ENCODE results near the gene PAK3. TPM values are rescaled to one million over a fixed set of nuclear protein-coding genes. Genes with fewer than 3 reads are reported as not detected.

The PAK3 gene
- total RNA-seq, 3 donors from 2014 or later, result 1.9 to 21.1 (median 7.5) TPM

DNA sequence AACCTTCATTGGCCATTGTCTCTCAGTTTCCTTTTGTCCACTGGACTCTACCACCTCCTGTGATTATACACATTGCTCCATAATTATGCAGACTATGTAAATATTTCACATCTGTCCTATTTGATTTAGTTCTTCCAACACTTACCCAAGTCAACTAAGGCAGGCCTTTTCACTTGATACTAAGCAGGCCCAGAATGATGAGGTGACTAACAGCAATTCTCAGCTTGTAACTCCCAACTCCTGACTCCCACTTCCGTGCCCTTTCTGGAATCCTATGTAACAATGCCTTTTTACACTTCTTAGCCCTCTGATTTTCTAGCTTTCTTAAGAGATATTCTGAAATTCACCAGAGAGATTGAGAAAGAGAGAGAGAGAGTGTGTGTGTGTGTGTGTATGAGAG lies 6.6 kb downstream of the PAK3 start:
- intact Hi-C loops (cut with DNase I; ENCODE audit: low total_unique reads), result no loop called here

DNA sequence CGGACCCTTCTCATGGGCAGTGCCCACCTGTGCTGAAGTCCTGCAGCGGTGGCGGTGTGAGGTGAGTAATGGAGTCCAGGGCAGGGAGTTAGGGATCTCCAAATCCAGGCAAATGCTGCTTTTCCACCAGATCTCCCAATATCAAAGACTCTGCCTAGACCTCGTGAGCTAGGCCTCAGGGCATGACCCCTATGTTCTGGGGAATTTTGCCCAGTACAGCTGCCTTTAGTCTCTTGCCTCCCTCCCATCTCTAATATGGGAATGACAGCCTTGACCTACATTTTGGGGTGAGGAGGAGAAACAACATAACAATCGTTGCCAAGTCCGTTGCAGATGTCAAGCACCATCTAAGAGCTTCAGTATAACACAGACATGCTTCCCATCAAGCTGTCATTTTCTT lies 7.3 kb downstream of the PAK3 start:
- DNase-seq (ENCODE audit: low spot score in 2 of 2), result no peak
- H3K27ac ChIP-seq, result peak overlapping the region in 1 of 2 donors; percentile 46
- no peaks in the 10 kb centered on the region for H3K9me3 ChIP-seq
- H3K27me3 ChIP-seq, result peaks cover 0 to 58% of the 10 kb centered on the region in 2 donors
- intact Hi-C loops (cut with DNase I; ENCODE audit: low total_unique reads), result no loop called here
- no peak overlapping the region for H3K4me3 ChIP-seq
- H3K4me1 ChIP-seq, result no peaks in the 10 kb centered on the region
- H3K36me3 ChIP-seq, result no peaks in the 10 kb centered on the region
- TF ChIP-seq, protein P1, sequence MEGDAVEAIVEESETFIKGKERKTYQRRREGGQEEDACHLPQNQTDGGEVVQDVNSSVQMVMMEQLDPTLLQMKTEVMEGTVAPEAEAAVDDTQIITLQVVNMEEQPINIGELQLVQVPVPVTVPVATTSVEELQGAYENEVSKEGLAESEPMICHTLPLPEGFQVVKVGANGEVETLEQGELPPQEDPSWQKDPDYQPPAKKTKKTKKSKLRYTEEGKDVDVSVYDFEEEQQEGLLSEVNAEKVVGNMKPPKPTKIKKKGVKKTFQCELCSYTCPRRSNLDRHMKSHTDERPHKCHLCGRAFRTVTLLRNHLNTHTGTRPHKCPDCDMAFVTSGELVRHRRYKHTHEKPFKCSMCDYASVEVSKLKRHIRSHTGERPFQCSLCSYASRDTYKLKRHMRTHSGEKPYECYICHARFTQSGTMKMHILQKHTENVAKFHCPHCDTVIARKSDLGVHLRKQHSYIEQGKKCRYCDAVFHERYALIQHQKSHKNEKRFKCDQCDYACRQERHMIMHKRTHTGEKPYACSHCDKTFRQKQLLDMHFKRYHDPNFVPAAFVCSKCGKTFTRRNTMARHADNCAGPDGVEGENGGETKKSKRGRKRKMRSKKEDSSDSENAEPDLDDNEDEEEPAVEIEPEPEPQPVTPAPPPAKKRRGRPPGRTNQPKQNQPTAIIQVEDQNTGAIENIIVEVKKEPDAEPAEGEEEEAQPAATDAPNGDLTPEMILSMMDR (IDR thresholded peaks at IDR 0.05), result no peak
- TF ChIP-seq POLR2A (IDR thresholded peaks at IDR 0.05) (no peak), POLR2AphosphoS5 (IDR thresholded peaks at IDR 0.05) (no peak)

More for the DNA sequence above, 6.6 kb downstream of the PAK3 start:
- H3K4me1 ChIP-seq, result no peaks in the 10 kb centered on the region
- TF ChIP-seq POLR2A (IDR thresholded peaks at IDR 0.05) (no peak), POLR2AphosphoS5 (IDR thresholded peaks at IDR 0.05) (no peak)
- TF ChIP-seq, protein P1 (IDR thresholded peaks at IDR 0.05), result no peak
- H3K36me3 ChIP-seq, result no peaks in the 10 kb centered on the region
- no peak overlapping the region for H3K4me3 ChIP-seq
- H3K27ac ChIP-seq, result no peak overlapping the region
- peaks cover 0 to 62% of the 10 kb centered on the region in 2 donors for H3K27me3 ChIP-seq
- no peaks in the 10 kb centered on the region for H3K9me3 ChIP-seq
- DNase-seq (ENCODE audit: low spot score in 2 of 2), result no peak

DNA sequence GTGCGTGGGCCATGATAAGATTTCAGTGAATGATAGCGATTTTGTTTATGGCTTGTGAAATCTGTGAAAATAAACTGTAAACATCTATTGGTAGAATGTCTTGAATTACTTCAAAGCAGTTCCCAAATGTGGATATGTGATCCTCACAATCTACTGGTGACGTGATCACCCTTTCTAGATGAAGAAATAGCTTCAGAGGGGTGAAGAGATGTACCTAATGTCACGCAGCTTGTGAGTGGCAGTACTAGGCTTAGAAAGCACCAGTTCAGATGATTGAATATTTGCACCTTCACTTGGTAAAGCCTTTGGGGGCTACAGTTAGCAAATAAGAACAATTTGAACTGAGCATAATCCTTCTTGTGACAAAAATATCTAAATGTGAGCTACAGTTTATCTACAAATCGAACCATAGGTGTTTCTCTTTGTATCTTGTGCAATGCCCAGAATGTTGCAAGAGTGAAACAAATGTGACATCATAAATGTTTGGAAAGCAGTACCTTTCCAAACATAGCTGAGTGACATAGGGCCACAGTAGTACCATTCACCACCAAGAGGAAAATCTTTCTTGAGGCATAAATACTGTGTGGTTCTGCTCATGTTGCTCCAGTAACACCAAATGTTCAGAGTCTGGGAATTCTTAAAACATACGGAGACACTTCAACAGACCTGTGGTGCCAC lies 14.2 kb downstream of the PAK3 start:
- no peaks in the 10 kb centered on the region for H3K9me3 ChIP-seq
- H3K27me3 ChIP-seq, result peaks cover 0 to 31% of the 10 kb centered on the region in 2 donors
- no peak for DNase-seq (ENCODE audit: low spot score in 2 of 2)
- no peaks in the 10 kb centered on the region for H3K4me1 ChIP-seq
- intact Hi-C loops (cut with DNase I; ENCODE audit: low total_unique reads), result no loop called here
- no peak overlapping the region for H3K4me3 ChIP-seq
- TF ChIP-seq POLR2AphosphoS5 (IDR thresholded peaks at IDR 0.05), result no peak
- TF ChIP-seq, protein P1 (IDR thresholded peaks at IDR 0.05), result no peak
- no peak for TF ChIP-seq POLR2A (IDR thresholded peaks at IDR 0.05)
- no peaks in the 10 kb centered on the region for H3K36me3 ChIP-seq
- no peak overlapping the region for H3K27ac ChIP-seq

DNA sequence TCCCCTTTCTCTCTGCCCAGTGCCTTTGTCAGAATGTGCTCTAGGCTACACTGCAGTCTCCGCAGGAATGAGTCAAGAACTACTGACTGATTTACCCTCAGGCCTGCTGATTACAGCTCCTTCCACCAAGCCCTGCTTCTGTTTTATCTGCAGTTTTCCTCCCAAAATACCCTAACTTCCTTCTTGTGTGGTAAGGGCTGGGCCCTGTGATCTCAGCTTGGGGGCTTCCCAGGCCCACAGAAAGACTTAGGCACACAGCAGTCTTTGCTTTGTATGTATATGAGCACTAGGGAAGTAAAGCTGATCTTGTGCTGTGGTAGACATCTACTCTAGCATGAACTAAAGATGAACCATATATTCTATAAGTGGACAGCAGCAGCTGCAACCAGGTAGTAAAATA lies 18.8 kb downstream of the PAK3 start:
- DNase-seq (ENCODE audit: low spot score in 2 of 2), result no peak
- Histone ChIP-seq H3K4me3 (no peak overlapping the region), H3K36me3 (no peaks in the 10 kb centered on the region), H3K9me3 (no peaks in the 10 kb centered on the region), H3K4me1 (no peaks in the 10 kb centered on the region), H3K27me3 (peaks cover 0 to 52% of the 10 kb centered on the region in 2 donors), H3K27ac (no peak overlapping the region)
- intact Hi-C loops (cut with DNase I; ENCODE audit: low total_unique reads), result no loop called here
- no peak for TF ChIP-seq POLR2AphosphoS5 (IDR thresholded peaks at IDR 0.05)
- no peak for TF ChIP-seq POLR2A (IDR thresholded peaks at IDR 0.05)
- TF ChIP-seq, protein P1 (IDR thresholded peaks at IDR 0.05), result no peak

DNA sequence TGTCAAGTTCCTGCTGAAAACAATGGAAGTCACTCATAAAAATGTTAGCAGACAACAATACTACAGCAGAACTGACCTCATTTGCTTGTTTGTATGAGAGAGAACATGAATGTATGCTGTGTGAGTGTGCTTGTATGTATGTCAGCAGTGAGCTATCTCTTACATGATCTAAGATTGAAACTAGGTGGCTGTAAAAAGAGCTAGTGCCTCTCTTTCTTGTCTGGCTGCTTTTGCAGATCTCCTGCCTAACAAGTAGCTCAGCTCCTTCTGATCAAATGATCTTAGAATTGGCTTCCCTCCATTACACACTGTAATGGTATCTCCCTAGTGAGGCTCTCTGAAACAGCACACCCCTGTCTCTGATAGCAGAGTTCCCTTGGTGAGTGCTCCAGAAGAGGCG lies 20.7 kb downstream of the PAK3 start:
- intact Hi-C loops (cut with DNase I; ENCODE audit: low total_unique reads), result no loop called here
- TF ChIP-seq, protein P1 (IDR thresholded peaks at IDR 0.05), result no peak
- no peak for TF ChIP-seq POLR2AphosphoS5 (IDR thresholded peaks at IDR 0.05)
- no peak for TF ChIP-seq POLR2A (IDR thresholded peaks at IDR 0.05)
- Histone ChIP-seq H3K27ac (no peak overlapping the region), H3K27me3 (peaks cover 0 to 54% of the 10 kb centered on the region in 2 donors), H3K9me3 (no peaks in the 10 kb centered on the region), H3K4me3 (no peak overlapping the region), H3K36me3 (no peaks in the 10 kb centered on the region), H3K4me1 (no peaks in the 10 kb centered on the region)
- DNase-seq (ENCODE audit: low spot score in 2 of 2), result no peak
